Caco-2 (cell line): ENCODE data around the gene PTPN6. TPM values are rescaled to one million over a fixed set of nuclear protein-coding genes. Genes with fewer than 3 reads are reported as not detected.

Experiments used
- BruUV-seq: library from RNA; stranded (reverse); fragments of 400-500 nt; replicated peaks from 2 replicates; lab custom pipeline; 2021; lab: Mats Ljungman, UMichigan
- CTCF ChIA-PET: fragments of 300-600 bp; sonication (Branson Sonifier 250); formaldehyde crosslinking; loops from one replicate; lab custom pipeline; 2022; ENCODE audit warnings: antibody characterized with exemption; lab: Charles Lee
- POLR2A ChIA-PET: fragments of 300-600 bp; sonication (Branson Sonifier 250); formaldehyde crosslinking; loops from one replicate; lab custom pipeline; 2022; ENCODE audit warnings: antibody characterized with exemption; lab: Charles Lee
- DNase-seq, 2 experiments: peaks; one replicate each; pipeline versions ENCODE4 v3.0.0 to v3.0.0-alpha.2; 2020 to 2022
- H3K27me3 ChIP-seq: replicated peaks from 2 replicates; pipeline ENCODE4 v1.6.0; 2011; ENCODE audit warnings: low read length; ENCODE audit not compliant: control insufficient read depth, insufficient read depth
- H3K36me3 ChIP-seq: 2 replicates; pipeline ENCODE4 v1.5.1; 2011; ENCODE audit warnings: low read length; ENCODE audit not compliant: control insufficient read depth, insufficient read depth
- H3K4me1 ChIP-seq: fragments of 250-450 bp; sonication (Bioruptor Pico); 2 replicates; pipeline ENCODE4 v1.5.1; 2020; ENCODE audit warnings: mild to moderate bottlenecking
- H3K4me3 ChIP-seq: 2 replicates; pipeline ENCODE4 v1.5.1; 2011; ENCODE audit warnings: low read depth, mild to moderate bottlenecking, control low read depth, low read length
- H3K9me3 ChIP-seq: fragments of 250-450 bp; sonication (Bioruptor Pico); 2 replicates; pipeline ENCODE4 v1.5.1; 2020; ENCODE audit warnings: mild to moderate bottlenecking, moderate library complexity
- H3K27ac Mint-ChIP-seq: one replicate; pipeline ENCODE4 v1.8.0; 2022; ENCODE audit warnings: mixed read lengths; ENCODE audit not compliant: unreplicated experiment
- H3K27me3 Mint-ChIP-seq: one replicate; pipeline ENCODE4 v1.8.0; 2022; ENCODE audit warnings: mixed read lengths; ENCODE audit not compliant: insufficient read depth, unreplicated experiment
- H3K36me3 Mint-ChIP-seq: one replicate; pipeline ENCODE4 v1.8.0; 2022; ENCODE audit warnings: mild to moderate bottlenecking, mixed read lengths; ENCODE audit not compliant: insufficient read depth, unreplicated experiment
- H3K4me1 Mint-ChIP-seq: one replicate; pipeline ENCODE4 v1.8.0; 2022; ENCODE audit warnings: low read depth, mixed read lengths; ENCODE audit not compliant: unreplicated experiment
- H3K4me3 Mint-ChIP-seq: one replicate; pipeline ENCODE4 v1.8.0; 2022; ENCODE audit warnings: mild to moderate bottlenecking, moderate library complexity, mixed read lengths; ENCODE audit not compliant: unreplicated experiment
- H3K9me3 Mint-ChIP-seq: one replicate; pipeline ENCODE4 v1.8.0; 2022; ENCODE audit warnings: mixed read lengths; ENCODE audit not compliant: unreplicated experiment
- intact Hi-C: fragments of 100-400 bp; cut with micrococcal nuclease; formaldehyde crosslinking; loops from one replicate; pipeline ENCODE4 v1.10.0; 2022; ENCODE audit not compliant: unreplicated experiment
- total RNA-seq: library from RNA; stranded (reverse); gene quantifications from 2 replicates; pipeline ENCODE4 v1.2.3, GENCODE V29; 2022
- TF ChIP-seq, protein P1 (sequence below), 2 experiments: fragments of 200-600 bp in 1 of 2; IDR thresholded peaks; 1 replicate in 1 of 2; 2 replicates in 1 of 2; pipeline versions ENCODE4 v1.5.1 to v1.8.0; 2011 to 2022; ENCODE audit warnings: antibody characterized with exemption in 1 of 2, control low read depth in 1 of 2, inconsistent platforms in 1 of 2, low read depth in 1 of 2, low read length in 1 of 2, mild to moderate bottlenecking in 1 of 2, moderate library complexity in 1 of 2; ENCODE audit not compliant: insufficient read depth in 1 of 2, severe bottlenecking in 1 of 2, unreplicated experiment in 1 of 2

Gene PTPN6
- total RNA-seq, 1 experiment from 2014 or later: 43.9 TPM

DNA sequence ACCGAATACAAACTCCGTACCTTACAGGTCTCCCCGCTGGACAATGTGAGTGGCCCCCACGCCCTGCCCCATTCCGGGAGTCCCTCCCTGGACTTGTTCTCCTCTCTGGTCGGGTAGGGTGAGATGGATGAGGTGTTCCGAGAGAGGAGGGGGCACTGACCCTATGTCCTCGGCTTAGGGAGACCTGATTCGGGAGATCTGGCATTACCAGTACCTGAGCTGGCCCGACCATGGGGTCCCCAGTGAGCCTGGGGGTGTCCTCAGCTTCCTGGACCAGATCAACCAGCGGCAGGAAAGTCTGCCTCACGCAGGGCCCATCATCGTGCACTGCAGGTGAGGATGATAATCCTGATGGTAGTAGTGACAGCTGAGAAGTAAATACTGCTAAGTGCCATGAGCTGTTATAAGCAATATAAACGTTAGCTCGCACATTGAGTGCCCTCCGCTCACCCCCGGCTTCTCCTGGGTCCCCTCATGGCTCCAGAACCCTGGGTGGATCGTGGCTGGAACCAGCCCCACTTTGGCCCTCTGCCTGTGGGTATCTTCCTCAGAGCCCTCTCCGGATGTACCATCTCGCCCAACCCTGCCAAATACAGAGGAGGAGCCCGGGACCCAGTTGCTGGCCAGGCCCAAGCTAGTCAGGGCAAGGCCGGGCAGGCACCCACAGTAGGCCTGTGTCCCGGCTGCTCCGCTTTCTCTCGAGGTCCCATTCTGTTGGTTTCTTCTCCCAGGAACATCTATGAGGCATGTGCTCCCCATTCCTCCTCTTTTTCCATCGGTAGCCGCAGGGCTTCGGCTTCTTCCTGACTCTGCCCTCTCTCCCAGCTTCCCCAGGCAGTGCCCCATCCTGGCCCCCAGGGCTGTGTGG, 6.8 kb downstream of the PTPN6 start:
- Mint-ChIP-seq H3K27me3 (no peaks in the 10 kb centered on the region), H3K4me3 (no peak overlapping the region), H3K27ac (no peak overlapping the region), H3K36me3 (peaks cover 15% of the 10 kb centered on the region), H3K4me1 (peaks cover 21% of the 10 kb centered on the region), H3K9me3 (no peaks in the 10 kb centered on the region)
- no peak for DNase-seq
- Histone ChIP-seq H3K9me3 (no peaks in the 10 kb centered on the region), H3K27me3 (no peaks in the 10 kb centered on the region), H3K4me3 (no peak overlapping the region), H3K36me3 (no peaks in the 10 kb centered on the region), H3K4me1 (peaks cover 21% of the 10 kb centered on the region)
- intact Hi-C loops: no loop called here
- BruUV-seq: no TSS peak
- POLR2A ChIA-PET: interaction anchor here (9.3 kb wide), 1 partner anchor 13 kb away, joined by 237 read pairs; the partner anchor contains the start of genes C12orf57 and RNU7-1
- TF ChIP-seq, protein P1, sequence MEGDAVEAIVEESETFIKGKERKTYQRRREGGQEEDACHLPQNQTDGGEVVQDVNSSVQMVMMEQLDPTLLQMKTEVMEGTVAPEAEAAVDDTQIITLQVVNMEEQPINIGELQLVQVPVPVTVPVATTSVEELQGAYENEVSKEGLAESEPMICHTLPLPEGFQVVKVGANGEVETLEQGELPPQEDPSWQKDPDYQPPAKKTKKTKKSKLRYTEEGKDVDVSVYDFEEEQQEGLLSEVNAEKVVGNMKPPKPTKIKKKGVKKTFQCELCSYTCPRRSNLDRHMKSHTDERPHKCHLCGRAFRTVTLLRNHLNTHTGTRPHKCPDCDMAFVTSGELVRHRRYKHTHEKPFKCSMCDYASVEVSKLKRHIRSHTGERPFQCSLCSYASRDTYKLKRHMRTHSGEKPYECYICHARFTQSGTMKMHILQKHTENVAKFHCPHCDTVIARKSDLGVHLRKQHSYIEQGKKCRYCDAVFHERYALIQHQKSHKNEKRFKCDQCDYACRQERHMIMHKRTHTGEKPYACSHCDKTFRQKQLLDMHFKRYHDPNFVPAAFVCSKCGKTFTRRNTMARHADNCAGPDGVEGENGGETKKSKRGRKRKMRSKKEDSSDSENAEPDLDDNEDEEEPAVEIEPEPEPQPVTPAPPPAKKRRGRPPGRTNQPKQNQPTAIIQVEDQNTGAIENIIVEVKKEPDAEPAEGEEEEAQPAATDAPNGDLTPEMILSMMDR (IDR thresholded peaks at IDR 0.05; ENCODE audit: insufficient read depth in 1 of 2, low read depth in 1 of 2, low read length in 1 of 2, severe bottlenecking in 1 of 2, unreplicated experiment in 1 of 2): no peak
- CTCF ChIA-PET: interaction anchor here (0.5 to 1.0 kb wide), 3 partner anchors 12 to 88 kb away, joined by 3 read pairs; no protein-coding TSS in a partner anchor

DNA sequence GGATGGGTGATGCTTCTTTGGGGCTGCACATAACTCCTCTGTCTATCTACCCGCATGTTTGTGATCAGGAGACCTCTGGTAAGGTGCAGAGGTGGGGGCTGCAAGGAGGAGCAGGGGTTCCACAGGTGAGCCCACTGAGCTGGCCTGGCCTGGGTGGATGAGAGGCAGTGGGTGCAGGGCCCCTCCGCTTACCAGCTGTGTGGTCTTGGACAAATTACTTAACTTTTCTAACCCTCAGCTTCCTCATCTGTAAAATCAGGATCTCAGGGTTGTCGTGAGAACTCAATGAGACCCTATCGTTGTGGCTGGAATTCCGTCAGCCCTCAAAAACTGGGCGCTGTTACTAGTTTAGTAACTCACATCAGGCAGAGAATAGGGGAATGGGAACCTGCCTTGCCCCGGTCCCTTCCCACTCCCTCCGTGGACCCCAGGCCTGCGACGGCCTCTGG, 7.5 kb downstream of the PTPN6 start:
- ChIA-PET POLR2A (interaction anchor here (9.3 kb wide), 1 partner anchor 13 kb away, joined by 237 read pairs; the partner anchor contains the start of genes C12orf57 and RNU7-1), CTCF (interaction anchor here (0.9 to 8.6 kb wide), 2 partner anchors 13 to 89 kb away, joined by 3 to 241 read pairs; partner anchors contain the start of genes C12orf57 and RNU7-1)
- BruUV-seq: no TSS peak
- no peak for DNase-seq
- Mint-ChIP-seq H3K27me3 (no peaks in the 10 kb centered on the region), H3K9me3 (no peaks in the 10 kb centered on the region), H3K4me3 (no peak overlapping the region), H3K4me1 (peaks cover 21% of the 10 kb centered on the region), H3K27ac (no peak overlapping the region), H3K36me3 (peaks cover 22% of the 10 kb centered on the region)
- H3K9me3 ChIP-seq: no peaks in the 10 kb centered on the region
- TF ChIP-seq, protein P1 (IDR thresholded peaks at IDR 0.05; ENCODE audit: insufficient read depth in 1 of 2, low read depth in 1 of 2, low read length in 1 of 2, severe bottlenecking in 1 of 2, unreplicated experiment in 1 of 2): no peak
- H3K4me3 ChIP-seq: no peak overlapping the region
- no peaks in the 10 kb centered on the region for H3K27me3 ChIP-seq
- H3K36me3 ChIP-seq: no peaks in the 10 kb centered on the region
- intact Hi-C loops: no loop called here
- H3K4me1 ChIP-seq: peaks cover 21% of the 10 kb centered on the region

DNA sequence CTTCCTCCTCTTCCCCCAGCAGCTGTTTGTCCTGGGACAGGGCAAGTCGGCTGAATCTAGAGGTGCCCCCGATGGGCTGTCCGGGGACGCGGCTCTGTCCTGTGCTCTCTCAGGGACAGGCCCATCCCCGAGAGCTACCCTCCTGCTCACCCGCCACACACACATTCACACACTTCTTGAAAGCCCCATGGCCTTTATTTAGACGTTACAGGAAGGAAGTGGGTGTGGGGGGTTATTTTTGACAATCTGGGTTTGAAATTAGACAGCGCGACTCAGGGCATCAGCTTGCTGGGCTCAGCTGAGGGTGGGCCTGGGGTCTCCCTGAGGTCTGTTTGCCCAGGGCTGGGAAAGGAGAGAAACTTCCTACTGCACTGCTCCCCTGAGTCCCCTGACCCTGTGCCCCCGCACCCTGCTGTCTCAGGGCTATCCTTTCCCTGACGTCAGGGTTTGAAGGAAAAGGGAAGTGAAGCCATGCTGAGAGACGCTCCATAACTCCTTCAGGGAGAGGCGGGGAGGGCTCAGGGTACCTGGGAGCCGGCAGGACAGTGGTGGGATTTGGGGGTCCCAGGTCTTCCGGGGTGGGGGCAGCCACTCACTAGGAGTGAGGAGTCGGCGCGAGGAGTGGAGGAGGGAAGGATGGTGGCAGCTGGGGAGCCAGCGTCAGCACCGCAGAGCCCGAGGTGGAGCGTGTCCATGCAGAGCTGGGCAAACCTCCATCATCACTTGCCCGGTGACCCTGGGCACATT, 8.1 kb downstream of the PTPN6 start:
- no TSS peak for BruUV-seq
- no peak for DNase-seq
- no peaks in the 10 kb centered on the region for H3K27me3 ChIP-seq
- H3K4me3 Mint-ChIP-seq: no peak overlapping the region
- TF ChIP-seq, protein P1 (IDR thresholded peaks at IDR 0.05; ENCODE audit: insufficient read depth in 1 of 2, low read depth in 1 of 2, low read length in 1 of 2, severe bottlenecking in 1 of 2, unreplicated experiment in 1 of 2): no peak
- H3K9me3 Mint-ChIP-seq: no peaks in the 10 kb centered on the region
- no peaks in the 10 kb centered on the region for H3K9me3 ChIP-seq
- peaks cover 21% of the 10 kb centered on the region for H3K4me1 ChIP-seq
- H3K36me3 ChIP-seq: no peaks in the 10 kb centered on the region
- no peaks in the 10 kb centered on the region for H3K27me3 Mint-ChIP-seq
- no peak overlapping the region for H3K27ac Mint-ChIP-seq
- intact Hi-C loops: no loop called here
- ChIA-PET CTCF (interaction anchor here (1.2 to 8.6 kb wide), 2 partner anchors 10 to 14 kb away, joined by 3 to 241 read pairs; partner anchors contain the start of genes C12orf57 and RNU7-1), POLR2A (interaction anchor here (9.3 kb wide), 1 partner anchor 14 kb away, joined by 237 read pairs; the partner anchor contains the start of genes C12orf57 and RNU7-1)
- peaks cover 21% of the 10 kb centered on the region for H3K4me1 Mint-ChIP-seq
- H3K4me3 ChIP-seq: no peak overlapping the region
- H3K36me3 Mint-ChIP-seq: peaks cover 28% of the 10 kb centered on the region
